22Rv1 (cell line): Measurements from ENCODE around the gene IL23R.
"Not testable (repeated sequence)": the region's sequence is repeated elsewhere in the genome, so short reads cannot be mapped to it uniquely, and the experiment has no call there.

Source experiments
- H3K27ac ChIP-seq: fragments of 450-650 bp; 2 replicates; pipeline ENCODE4 v1.5.1; 2017
- ZFX ChIP-seq: fragments of 450-650 bp; IDR thresholded peaks from 2 replicates; pipeline ENCODE4 v1.6.1; 2017; ENCODE audit warnings: antibody characterized with exemption, borderline replicate concordance
- TF ChIP-seq, protein P1 (sequence below): fragments of 450-650 bp; IDR thresholded peaks from 2 replicates; pipeline ENCODE4 v1.5.1; 2017; ENCODE audit warnings: mild to moderate bottlenecking

The IL23R gene

GRCh38 chr1:67193704-67194103, 27.4 kb downstream of the IL23R start:
- H3K27ac ChIP-seq: no peak overlapping the region
- TF ChIP-seq, protein P1, sequence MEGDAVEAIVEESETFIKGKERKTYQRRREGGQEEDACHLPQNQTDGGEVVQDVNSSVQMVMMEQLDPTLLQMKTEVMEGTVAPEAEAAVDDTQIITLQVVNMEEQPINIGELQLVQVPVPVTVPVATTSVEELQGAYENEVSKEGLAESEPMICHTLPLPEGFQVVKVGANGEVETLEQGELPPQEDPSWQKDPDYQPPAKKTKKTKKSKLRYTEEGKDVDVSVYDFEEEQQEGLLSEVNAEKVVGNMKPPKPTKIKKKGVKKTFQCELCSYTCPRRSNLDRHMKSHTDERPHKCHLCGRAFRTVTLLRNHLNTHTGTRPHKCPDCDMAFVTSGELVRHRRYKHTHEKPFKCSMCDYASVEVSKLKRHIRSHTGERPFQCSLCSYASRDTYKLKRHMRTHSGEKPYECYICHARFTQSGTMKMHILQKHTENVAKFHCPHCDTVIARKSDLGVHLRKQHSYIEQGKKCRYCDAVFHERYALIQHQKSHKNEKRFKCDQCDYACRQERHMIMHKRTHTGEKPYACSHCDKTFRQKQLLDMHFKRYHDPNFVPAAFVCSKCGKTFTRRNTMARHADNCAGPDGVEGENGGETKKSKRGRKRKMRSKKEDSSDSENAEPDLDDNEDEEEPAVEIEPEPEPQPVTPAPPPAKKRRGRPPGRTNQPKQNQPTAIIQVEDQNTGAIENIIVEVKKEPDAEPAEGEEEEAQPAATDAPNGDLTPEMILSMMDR: no peak
- no peak for TF ChIP-seq ZFX

GRCh38 chr1:67194209-67194863, 28.1 kb downstream of the IL23R start:
- TF ChIP-seq, protein P1: no peak
- no peak for TF ChIP-seq ZFX

GRCh38 chr1:67200755-67201154, 34.5 kb downstream of the IL23R start:
- no peak overlapping the region for H3K27ac ChIP-seq
- TF ChIP-seq, protein P1: no peak
- TF ChIP-seq ZFX: no peak

More at GRCh38 chr1:67194209-67194863, 28.1 kb downstream of the IL23R start:
- no peak overlapping the region for H3K27ac ChIP-seq

GRCh38 chr1:67201891-67202290, 35.6 kb downstream of the IL23R start:
- TF ChIP-seq, protein P1: no peak
- no peak for TF ChIP-seq ZFX
- H3K27ac ChIP-seq: no peak overlapping the region

GRCh38 chr1:67204298-67204980, 38.2 kb downstream of the IL23R start:
- TF ChIP-seq, protein P1: no peak
- no peak for TF ChIP-seq ZFX
- no peak overlapping the region for H3K27ac ChIP-seq

DNA sequence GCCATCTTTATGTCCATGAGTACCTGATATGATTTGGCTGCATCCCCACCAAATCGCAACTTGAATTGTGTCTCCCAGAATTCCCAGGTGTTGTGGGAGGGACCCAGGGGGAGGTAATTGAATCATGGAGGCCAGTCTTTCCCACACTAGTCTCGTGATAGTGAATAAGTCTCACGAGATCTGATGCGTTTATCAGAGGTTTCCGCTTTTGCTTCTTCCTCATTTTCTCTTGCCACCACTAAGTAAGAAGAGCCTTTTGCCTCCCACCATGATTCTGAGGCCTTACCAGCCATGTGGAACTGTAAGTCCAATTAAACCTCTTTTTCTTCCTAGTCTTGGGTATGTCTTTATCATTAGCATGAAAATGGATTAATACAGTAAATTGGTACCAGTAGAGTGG, 41.1 kb downstream of the IL23R start:
- not testable (repeated sequence) for H3K27ac ChIP-seq

GRCh38 chr1:67208217-67208616, 42.0 kb downstream of the IL23R start:
- TF ChIP-seq, protein P1: no peak
- TF ChIP-seq ZFX: no peak
- no peak overlapping the region for H3K27ac ChIP-seq

GRCh38 chr1:67209521-67209920, 43.3 kb downstream of the IL23R start:
- H3K27ac ChIP-seq: no peak overlapping the region
- TF ChIP-seq, protein P1: no peak
- TF ChIP-seq ZFX: no peak
